GM23338 (cell line): ENCODE data around the gene CACNA1C. TPM values are rescaled to one million over a fixed set of nuclear protein-coding genes. Genes with fewer than 3 reads are reported as not detected.
"Not testable (repeated sequence)": the region's sequence is repeated elsewhere in the genome, so short reads cannot be mapped to it uniquely, and the experiment has no call there.

Experiments
- ATAC-seq: fragments of 200-7000 bp; cut with Tn5 transposase; 3 replicates; pipeline ENCODE4 v1.9.1; 2020
- DNase-seq: peaks from one replicate; pipeline ENCODE4 v3.0.0-alpha.2; 2015; ENCODE audit warnings: low spot score
- H2AFZ ChIP-seq: fragments of 200-600 bp; sonication (generic); 2 replicates; pipeline ENCODE4 v1.8.0; 2016; ENCODE audit warnings: antibody characterized with exemption, mild to moderate bottlenecking, moderate library complexity
- H3F3A ChIP-seq: fragments of 200-600 bp; sonication (generic); replicated peaks from 2 replicates; pipeline ENCODE4 v1.8.0; 2017; ENCODE audit warnings: antibody characterized with exemption, mixed run types, low read depth
- H3K27ac ChIP-seq: fragments of 200-600 bp; sonication (generic); 2 replicates; pipeline ENCODE4 v1.6.1; 2016; ENCODE audit warnings: low read depth
- H3K27me3 ChIP-seq: fragments of 200-600 bp; sonication (generic); 2 replicates; pipeline ENCODE4 v1.8.0; 2016; ENCODE audit warnings: mild to moderate bottlenecking, mixed run types, moderate library complexity; ENCODE audit not compliant: insufficient read depth
- H3K36me3 ChIP-seq: fragments of 200-600 bp; sonication (generic); 2 replicates; pipeline ENCODE4 v1.8.0; 2016; ENCODE audit warnings: mild to moderate bottlenecking; ENCODE audit not compliant: insufficient read depth
- H3K4me1 ChIP-seq: fragments of 200-600 bp; sonication (generic); 2 replicates; pipeline ENCODE4 v1.8.0; 2016; ENCODE audit warnings: mild to moderate bottlenecking, moderate library complexity; ENCODE audit not compliant: insufficient read depth
- H3K4me2 ChIP-seq: fragments of 200-600 bp; sonication (generic); 2 replicates; pipeline ENCODE4 v1.7.1; 2017; ENCODE audit warnings: mixed run types
- H3K4me3 ChIP-seq: fragments of 200-600 bp; sonication (generic); 2 replicates; pipeline ENCODE4 v1.6.1; 2016; ENCODE audit warnings: mixed run types
- H3K79me2 ChIP-seq: fragments of 200-600 bp; sonication (generic); replicated peaks from 2 replicates; pipeline ENCODE4 v1.8.0; 2017; ENCODE audit warnings: mild to moderate bottlenecking; ENCODE audit not compliant: insufficient read depth
- H3K9me2 ChIP-seq: fragments of 200-600 bp; sonication (generic); 2 replicates; pipeline ENCODE4 v1.8.0; 2017; ENCODE audit not compliant: insufficient read depth
- H4K20me1 ChIP-seq: fragments of 200-600 bp; sonication (generic); replicated peaks from 2 replicates; pipeline ENCODE4 v1.8.0; 2017; ENCODE audit warnings: mild to moderate bottlenecking; ENCODE audit not compliant: insufficient read depth
- H3K27ac Mint-ChIP-seq: 2 replicates; pipeline ENCODE4 v1.8.0; 2020; ENCODE audit warnings: inconsistent platforms, mild to moderate bottlenecking, moderate library complexity, mixed read lengths
- H3K27me3 Mint-ChIP-seq: 3 replicates; pipeline ENCODE4 v1.8.0; 2022; ENCODE audit warnings: low read depth, mild to moderate bottlenecking, moderate library complexity, mixed read lengths, inconsistent platforms; ENCODE audit not compliant: insufficient read depth, poor library complexity
- H3K36me3 Mint-ChIP-seq: 3 replicates; pipeline ENCODE4 v1.8.0; 2021; ENCODE audit warnings: low read depth, mild to moderate bottlenecking, inconsistent platforms, moderate library complexity, mixed read lengths
- H3K4me1 Mint-ChIP-seq: 3 replicates; pipeline ENCODE4 v1.8.0; 2020; ENCODE audit warnings: mild to moderate bottlenecking, inconsistent platforms, mixed read lengths
- H3K4me3 Mint-ChIP-seq: 3 replicates; pipeline ENCODE4 v1.8.0; 2021; ENCODE audit warnings: moderate library complexity, mild to moderate bottlenecking, inconsistent platforms, mixed read lengths
- H3K9me3 Mint-ChIP-seq: 3 replicates; pipeline ENCODE4 v1.8.0; 2020; ENCODE audit warnings: moderate library complexity, mild to moderate bottlenecking, inconsistent platforms, mixed read lengths
- EZH2 ChIP-seq: fragments of 200-600 bp; sonication (generic); IDR thresholded peaks from one replicate; pipeline ENCODE4 v1.8.0; 2017; ENCODE audit warnings: antibody characterized with exemption, mild to moderate bottlenecking, low read depth; ENCODE audit not compliant: unreplicated experiment
- EZH2phosphoT487 ChIP-seq: fragments of 200-600 bp; sonication (generic); IDR thresholded peaks from one replicate; pipeline ENCODE4 v1.8.1; 2018; ENCODE audit warnings: antibody characterized with exemption; ENCODE audit not compliant: unreplicated experiment
- JUNB ChIP-seq: IDR thresholded peaks from one replicate; pipeline ENCODE4 v1.6.1; 2016; ENCODE audit warnings: antibody characterized with exemption; ENCODE audit not compliant: unreplicated experiment
- NANOG ChIP-seq: IDR thresholded peaks from 2 replicates; pipeline ENCODE4 v1.6.1; 2016; ENCODE audit warnings: antibody characterized with exemption, borderline replicate concordance
- POLR2AphosphoS5 ChIP-seq: IDR thresholded peaks from 2 replicates; pipeline ENCODE4 v1.6.1; 2016; ENCODE audit warnings: antibody characterized with exemption, low read depth
- REST ChIP-seq: IDR thresholded peaks from one replicate; pipeline ENCODE4 v1.6.1; 2018; ENCODE audit warnings: antibody characterized with exemption; ENCODE audit not compliant: unreplicated experiment
- STAT1 ChIP-seq: IDR thresholded peaks from one replicate; pipeline ENCODE4 v1.6.1; 2016; ENCODE audit warnings: antibody characterized with exemption; ENCODE audit not compliant: unreplicated experiment
- ZNF114 ChIP-seq: fragments of 250-450 bp; sonication (Bioruptor Pico); IDR thresholded peaks from 2 replicates; pipeline ENCODE4 v1.5.0; 2020; ENCODE audit warnings: mild to moderate bottlenecking, moderate library complexity
- ZNF331 ChIP-seq: fragments of 250-450 bp; sonication (Bioruptor Pico); IDR thresholded peaks from 2 replicates; pipeline ENCODE4 v1.5.0; 2020; ENCODE audit warnings: low read depth, mild to moderate bottlenecking, moderate library complexity
- polyA plus RNA-seq: library from polyadenylated mRNA; unstranded; fragments of >200 nt; fragmentation: Nextera tagmentation; extraction: Ambion mirVana; gene quantifications from 2 replicates; pipeline ENCODE4 v1.2.1, GENCODE V29; 2016
- total RNA-seq: library from RNA; depleted of rRNA; stranded (reverse); fragments of >200 nt; shearing (Covaris generic); gene quantifications from 2 replicates; pipeline ENCODE4 v1.2.3, GENCODE V29; 2014
- TF ChIP-seq, protein P1 (sequence below): IDR thresholded peaks from 2 replicates; pipeline ENCODE4 v1.6.1; 2016; ENCODE audit warnings: antibody characterized with exemption
- TF ChIP-seq, protein P2 (sequence below), 2 experiments: fragments of 200-600 bp in 1 of 2; sonication (generic) in 1 of 2; conservative IDR thresholded peaks; 2 replicates each; pipeline versions ENCODE4 v1.5.1 to v1.6.1; 2016 to 2017; ENCODE audit warnings: antibody characterized with exemption in 2 of 2, low read depth in 2 of 2, mild to moderate bottlenecking in 2 of 2, moderate library complexity in 1 of 2

Gene CACNA1C
- total and polyA plus RNA-seq, 2 experiments from 2014 or later = 0.78 to 2.1 TPM

- H3K27me3 ChIP-seq, H3K36me3 Mint-ChIP-seq, H3K4me1 ChIP-seq, H3K27me3 Mint-ChIP-seq, H3F3A ChIP-seq, H3K27ac Mint-ChIP-seq, H2AFZ ChIP-seq, H3K4me3 ChIP-seq, ATAC-seq, H3K4me2 ChIP-seq, H3K79me2 ChIP-seq, H3K9me3 Mint-ChIP-seq, H3K9me2 ChIP-seq, H3K4me1 Mint-ChIP-seq, H4K20me1 ChIP-seq, H3K36me3 ChIP-seq, H3K4me3 Mint-ChIP-seq, DNase-seq, H3K27ac ChIP-seq: not testable (repeated sequence)
Measured at GRCh38 chr12:2102736-2103135, 49.9 kb downstream of the CACNA1C start.

- not testable (repeated sequence) for H3K27ac ChIP-seq, H3K4me1 ChIP-seq, H3K27me3 ChIP-seq, H3K36me3 Mint-ChIP-seq, H3K4me3 Mint-ChIP-seq, H3F3A ChIP-seq, H3K79me2 ChIP-seq, H3K27ac Mint-ChIP-seq, H3K9me3 Mint-ChIP-seq, ATAC-seq, H3K9me2 ChIP-seq, H4K20me1 ChIP-seq, H3K36me3 ChIP-seq, H3K4me2 ChIP-seq, H3K4me3 ChIP-seq, H3K4me1 Mint-ChIP-seq, H2AFZ ChIP-seq, DNase-seq, H3K27me3 Mint-ChIP-seq
Measured at GRCh38 chr12:2105387-2105786, 52.6 kb downstream of the CACNA1C start.

DNA sequence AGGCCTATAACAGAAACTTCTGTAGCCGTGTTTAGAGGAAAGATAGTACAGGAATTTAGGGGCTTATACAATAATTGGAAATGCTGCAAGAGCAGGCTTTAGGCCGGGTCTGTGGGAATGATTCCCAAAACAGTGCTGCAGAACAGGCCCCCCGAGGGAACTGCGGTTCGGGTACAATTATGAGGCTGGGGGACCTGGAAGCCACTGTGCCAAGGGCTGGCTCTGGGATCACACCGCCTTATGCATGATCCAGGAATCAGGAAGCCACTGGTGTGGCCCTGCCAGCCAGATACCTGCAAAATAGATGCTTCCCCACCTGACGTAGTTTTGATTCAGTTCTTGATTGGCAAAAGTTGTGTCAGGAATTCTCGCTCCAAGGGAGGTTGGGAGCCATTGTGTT is 55.4 kb downstream of the CACNA1C start:
- Histone ChIP-seq H3F3A (no peaks in the 10 kb centered on the region), H3K27ac (no peak overlapping the region), H2AFZ (no peak overlapping the region), H4K20me1 (no peaks in the 10 kb centered on the region), H3K4me2 (no peak overlapping the region), H3K4me3 (no peak overlapping the region), H3K36me3 (no peaks in the 10 kb centered on the region), H3K27me3 (no peaks in the 10 kb centered on the region), H3K79me2 (no peaks in the 10 kb centered on the region), H3K9me2 (no peaks in the 10 kb centered on the region), H3K4me1 (no peaks in the 10 kb centered on the region)
- no peak for TF ChIP-seq JUNB
- TF ChIP-seq STAT1 = no peak
- no peak for TF ChIP-seq POLR2AphosphoS5
- no peak for TF ChIP-seq EZH2
- TF ChIP-seq, protein P1, sequence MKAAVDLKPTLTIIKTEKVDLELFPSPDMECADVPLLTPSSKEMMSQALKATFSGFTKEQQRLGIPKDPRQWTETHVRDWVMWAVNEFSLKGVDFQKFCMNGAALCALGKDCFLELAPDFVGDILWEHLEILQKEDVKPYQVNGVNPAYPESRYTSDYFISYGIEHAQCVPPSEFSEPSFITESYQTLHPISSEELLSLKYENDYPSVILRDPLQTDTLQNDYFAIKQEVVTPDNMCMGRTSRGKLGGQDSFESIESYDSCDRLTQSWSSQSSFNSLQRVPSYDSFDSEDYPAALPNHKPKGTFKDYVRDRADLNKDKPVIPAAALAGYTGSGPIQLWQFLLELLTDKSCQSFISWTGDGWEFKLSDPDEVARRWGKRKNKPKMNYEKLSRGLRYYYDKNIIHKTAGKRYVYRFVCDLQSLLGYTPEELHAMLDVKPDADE = no peak
- no peak for TF ChIP-seq ZNF114 (CRISPR knock-in tag)
- no peak for TF ChIP-seq EZH2phosphoT487
- TF ChIP-seq, protein P2, sequence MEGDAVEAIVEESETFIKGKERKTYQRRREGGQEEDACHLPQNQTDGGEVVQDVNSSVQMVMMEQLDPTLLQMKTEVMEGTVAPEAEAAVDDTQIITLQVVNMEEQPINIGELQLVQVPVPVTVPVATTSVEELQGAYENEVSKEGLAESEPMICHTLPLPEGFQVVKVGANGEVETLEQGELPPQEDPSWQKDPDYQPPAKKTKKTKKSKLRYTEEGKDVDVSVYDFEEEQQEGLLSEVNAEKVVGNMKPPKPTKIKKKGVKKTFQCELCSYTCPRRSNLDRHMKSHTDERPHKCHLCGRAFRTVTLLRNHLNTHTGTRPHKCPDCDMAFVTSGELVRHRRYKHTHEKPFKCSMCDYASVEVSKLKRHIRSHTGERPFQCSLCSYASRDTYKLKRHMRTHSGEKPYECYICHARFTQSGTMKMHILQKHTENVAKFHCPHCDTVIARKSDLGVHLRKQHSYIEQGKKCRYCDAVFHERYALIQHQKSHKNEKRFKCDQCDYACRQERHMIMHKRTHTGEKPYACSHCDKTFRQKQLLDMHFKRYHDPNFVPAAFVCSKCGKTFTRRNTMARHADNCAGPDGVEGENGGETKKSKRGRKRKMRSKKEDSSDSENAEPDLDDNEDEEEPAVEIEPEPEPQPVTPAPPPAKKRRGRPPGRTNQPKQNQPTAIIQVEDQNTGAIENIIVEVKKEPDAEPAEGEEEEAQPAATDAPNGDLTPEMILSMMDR (conservative IDR thresholded peaks at IDR 0.05; ENCODE audit: low read depth in 2 of 2) = no peak
- no peak for TF ChIP-seq ZNF331 (CRISPR knock-in tag)
- no peak for TF ChIP-seq NANOG
- TF ChIP-seq REST = no peak
- DNase-seq = no peak
- Mint-ChIP-seq H3K27me3 (peaks cover 10% of the 10 kb centered on the region), H3K4me3 (no peak overlapping the region), H3K4me1 (no peaks in the 10 kb centered on the region), H3K9me3 (no peaks in the 10 kb centered on the region; the same call in 2 of the 3 replicates), H3K27ac (no peak overlapping the region), H3K36me3 (no peaks in the 10 kb centered on the region)
- ATAC-seq = no peak
